Anterior cingulate cortex (tissue), 58 donors: ENCODE results near the gene OLFML2B.

Source experiments
- DNase-seq, 58 donors: peaks; one replicate each; lab custom pipeline; 2025; lab: John Stamatoyannopoulos, UW

Gene OLFML2B

DNA sequence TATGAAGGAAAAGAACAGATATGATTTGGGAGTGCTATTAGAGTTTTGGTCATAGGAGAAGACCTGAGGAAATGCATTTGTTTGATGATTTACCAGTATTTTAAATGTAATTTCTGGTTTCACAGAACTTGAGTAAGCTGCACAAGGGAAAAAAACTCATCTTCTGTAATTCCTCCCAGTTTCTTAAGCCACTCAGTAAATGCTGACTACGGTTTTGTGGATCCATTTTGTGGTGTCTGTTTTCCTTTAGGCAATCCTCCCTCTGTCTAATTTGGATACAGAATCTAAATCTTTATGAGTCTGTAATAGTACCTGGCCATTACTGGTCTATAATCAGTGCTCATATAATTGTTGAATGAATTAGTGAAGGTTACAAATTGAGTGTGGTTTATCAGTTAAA is 72.0 kb downstream of the OLFML2B start:
- no peak for DNase-seq

DNA sequence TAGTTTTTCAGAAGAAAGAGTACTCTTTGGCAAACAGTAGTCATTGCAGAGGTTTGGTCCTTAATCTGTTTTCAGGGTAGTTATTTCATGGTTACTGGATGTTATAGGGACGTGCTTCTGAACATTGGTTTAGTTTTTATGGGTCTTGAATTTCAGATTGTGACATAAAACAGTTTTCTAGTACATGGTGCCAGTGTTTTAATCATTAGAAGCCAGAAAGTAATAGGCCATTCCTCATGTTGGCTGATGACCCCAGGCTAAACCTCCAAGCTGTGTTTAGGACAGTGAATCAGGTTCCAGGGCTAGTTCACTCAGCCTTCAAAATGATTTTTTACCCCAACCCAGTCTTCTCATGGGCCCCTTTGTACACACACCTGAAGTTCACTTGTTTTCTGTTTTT is 73.3 kb downstream of the OLFML2B start:
- DNase-seq: no peak

- no peak for DNase-seq
These were observed 74.1 kb downstream of the OLFML2B start for GRCh38 chr1:161949548-161949947.

- no peak for DNase-seq
These were observed 75.2 kb downstream of the OLFML2B start for GRCh38 chr1:161948435-161948834.

- DNase-seq: no peak
These were observed 77.3 kb downstream of the OLFML2B start for GRCh38 chr1:161946071-161946987.

- no peak for DNase-seq
These were observed 78.2 kb downstream of the OLFML2B start for GRCh38 chr1:161945306-161946060.

DNA sequence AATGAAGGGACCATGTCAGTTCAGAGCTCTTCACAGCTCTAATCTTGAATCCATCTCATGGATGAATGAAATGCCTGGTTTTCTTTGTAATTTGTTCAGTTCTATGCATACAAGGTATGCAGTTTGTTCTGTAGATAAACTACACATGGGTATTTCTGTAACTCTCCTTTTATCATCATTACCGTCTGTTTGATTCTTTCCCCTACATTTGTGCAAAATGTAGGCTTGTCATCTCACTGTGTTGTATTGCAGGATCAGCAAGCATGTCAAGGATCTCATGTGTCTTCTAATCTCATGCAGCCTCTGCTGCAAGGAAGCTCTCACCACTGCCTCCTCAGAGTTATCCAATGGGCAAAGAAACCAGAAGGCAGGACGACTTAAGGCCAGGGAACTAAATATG is 79.3 kb downstream of the OLFML2B start:
- no peak for DNase-seq

DNA sequence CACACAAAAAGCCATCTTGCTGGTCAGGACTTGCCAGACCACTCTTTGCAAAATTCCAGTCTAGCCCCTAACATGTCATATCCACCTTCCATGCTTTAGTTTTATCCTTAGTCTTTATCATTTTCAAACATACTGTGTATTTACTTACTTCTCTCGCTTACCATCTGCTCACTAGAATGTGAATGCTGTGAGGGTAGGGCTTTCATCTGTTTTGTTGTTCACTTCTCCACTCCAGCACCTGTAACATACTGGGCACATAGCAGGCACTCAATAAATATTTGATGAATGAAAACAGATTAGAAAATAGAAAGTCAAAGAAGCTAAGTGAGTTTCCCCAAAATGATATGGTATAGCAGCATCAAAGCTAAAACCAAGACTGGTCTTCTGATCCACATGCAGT is 79.9 kb downstream of the OLFML2B start:
- no peak for DNase-seq

- no peak for DNase-seq
These were observed 81.8 kb downstream of the OLFML2B start for GRCh38 chr1:161941726-161942436.

DNA sequence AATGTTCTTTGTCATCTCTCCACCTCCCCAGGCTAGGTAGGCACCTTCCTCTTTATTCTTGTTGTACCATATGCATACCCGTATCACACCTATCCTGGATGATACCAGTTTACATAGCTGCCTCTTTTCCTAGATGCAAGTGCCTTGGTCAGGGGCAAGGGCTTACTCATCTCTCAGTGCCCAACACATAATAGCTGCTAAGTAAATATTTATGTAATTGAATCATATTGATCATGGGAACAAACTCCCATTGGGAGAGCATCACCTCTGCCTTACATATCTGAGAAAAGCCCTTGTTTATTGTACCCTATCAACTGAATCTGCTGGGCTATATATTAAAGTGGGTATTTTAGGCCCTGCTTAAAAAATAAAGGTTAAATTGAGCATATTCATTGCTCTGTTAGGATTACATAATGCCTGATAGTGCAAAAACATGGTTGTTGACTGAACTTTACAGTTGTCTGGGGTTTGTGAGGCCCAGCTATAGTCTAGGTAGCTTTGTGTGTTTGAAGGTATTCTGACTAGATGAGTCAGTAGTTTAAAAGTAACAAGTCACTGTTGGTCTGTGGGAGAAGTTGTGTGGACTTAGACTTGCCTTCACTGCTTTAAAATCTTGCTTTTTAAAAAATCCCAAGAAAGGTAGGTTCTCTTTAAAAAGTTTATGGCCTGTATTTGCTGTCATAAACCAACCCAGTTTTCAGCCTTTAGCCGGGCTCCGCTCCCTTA is 82.6 kb downstream of the OLFML2B start:
- no peak for DNase-seq

DNA sequence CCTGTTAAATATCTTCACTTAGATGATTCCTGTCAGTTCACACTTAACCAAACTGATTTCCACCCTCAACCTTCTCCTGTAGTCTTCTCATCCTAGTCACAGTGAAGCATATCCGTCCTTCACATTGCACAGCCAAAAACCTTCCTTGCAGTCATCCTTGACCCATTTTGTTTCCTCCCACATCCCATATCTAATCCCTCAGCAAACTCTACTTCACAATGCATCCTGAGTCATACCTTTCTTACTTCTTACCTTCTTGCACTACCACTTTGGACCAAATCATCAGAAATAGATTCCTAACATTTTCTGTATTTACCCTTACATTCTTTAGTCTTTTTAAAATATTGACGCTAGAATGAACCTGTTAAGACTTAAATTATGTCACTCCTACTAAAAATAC is 86.9 kb downstream of the OLFML2B start:
- DNase-seq: no peak

GRCh38 chr1:161935264-161935663 is 88.4 kb downstream of the OLFML2B start:
- no peak for DNase-seq

GRCh38 chr1:161933592-161934588 is 89.8 kb downstream of the OLFML2B start:
- DNase-seq: no peak
